ENCODE results near the gene THOC1.

Gene THOC1

DNA sequence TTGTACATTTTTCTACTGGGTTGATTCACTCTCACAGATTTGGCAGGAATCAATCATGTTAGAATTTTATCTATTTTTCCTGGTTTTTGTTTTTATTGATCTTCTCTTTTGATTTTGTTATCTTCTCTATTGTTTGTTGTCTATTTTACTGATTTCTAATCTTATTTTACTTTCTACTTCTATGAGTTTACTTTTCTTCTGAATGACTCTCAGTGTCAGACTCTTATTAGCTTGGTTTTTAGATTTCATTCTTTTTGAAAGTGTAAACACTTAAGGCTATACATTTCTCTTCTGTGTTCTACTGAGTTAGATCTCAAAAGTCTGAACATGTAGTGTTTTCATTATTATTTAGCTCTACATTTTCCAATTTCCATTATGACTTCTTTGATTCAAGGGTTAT lies 47.1 kb downstream of the THOC1 start:
- in situ Hi-C loops (cut with HindIII; ENCODE audit: low sequenced_read_pairs), result no loop called here

DNA sequence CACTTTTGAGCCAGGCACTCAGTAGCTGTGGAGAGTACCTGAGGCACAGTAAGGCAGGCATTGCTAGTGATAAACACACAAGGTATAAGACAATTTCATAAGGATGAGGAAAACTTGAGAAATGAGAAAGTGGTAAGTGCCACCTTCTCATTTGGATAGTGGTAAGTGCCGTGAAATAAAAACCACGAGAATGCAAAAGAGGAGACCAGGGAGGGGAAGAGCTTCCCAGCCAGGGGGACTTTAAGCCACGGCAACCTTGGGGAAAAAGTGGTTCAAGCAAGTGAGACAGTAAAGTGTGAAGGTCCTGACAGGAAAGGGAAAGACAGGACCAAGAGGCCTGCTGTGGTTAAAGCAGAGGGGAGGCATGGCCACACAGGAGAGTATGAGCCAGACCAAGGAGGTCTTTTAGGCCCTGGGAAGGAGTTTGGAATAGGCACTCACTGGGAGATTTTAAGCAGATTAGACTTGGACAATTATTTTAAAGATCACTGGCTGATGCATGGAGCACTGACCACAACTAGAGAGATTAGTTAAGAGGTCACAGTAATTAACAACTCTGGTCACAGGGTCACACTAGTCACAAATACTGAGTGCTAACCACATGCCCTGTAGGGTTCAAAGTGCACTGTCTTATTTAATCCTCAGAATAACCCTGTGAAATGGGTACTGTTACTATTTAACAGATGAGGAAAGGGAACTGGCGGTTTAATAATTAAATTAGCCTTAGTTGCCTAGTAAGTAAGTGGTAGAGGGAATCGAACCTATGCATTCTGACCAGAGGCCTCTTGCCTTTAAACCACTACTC lies 50.1 kb downstream of the THOC1 start:
- in situ Hi-C loops (cut with HindIII; ENCODE audit: low sequenced_read_pairs), result no loop called here

DNA sequence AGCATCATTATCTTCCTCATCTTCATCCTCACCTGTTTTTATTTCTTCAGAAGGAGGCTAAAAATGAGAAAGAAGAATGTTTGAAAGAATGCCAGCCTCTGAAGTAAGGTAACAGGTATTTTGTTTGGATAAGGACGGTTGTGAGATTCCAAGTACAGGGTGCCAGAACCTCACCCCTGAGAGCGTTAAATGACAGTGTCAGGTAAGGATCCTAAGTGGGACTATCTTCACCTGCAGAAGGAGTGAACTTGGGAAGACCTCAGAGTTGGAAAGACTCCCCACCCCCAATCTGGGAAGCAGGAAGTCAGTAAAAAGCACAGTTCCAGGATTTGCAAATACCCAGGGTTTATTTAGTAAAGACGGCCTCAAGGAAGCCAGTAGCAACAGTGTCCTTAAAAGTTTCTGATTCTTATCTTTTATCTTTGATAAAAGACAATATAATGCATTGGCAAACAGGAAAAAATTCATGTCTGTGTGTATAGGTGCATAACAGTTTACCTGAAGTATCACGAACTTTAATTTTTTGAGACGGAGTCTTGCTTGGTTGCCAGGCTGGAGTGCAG lies 52.3 kb downstream of the THOC1 start:
- in situ Hi-C loops (cut with HindIII; ENCODE audit: low sequenced_read_pairs), result no loop called here

DNA sequence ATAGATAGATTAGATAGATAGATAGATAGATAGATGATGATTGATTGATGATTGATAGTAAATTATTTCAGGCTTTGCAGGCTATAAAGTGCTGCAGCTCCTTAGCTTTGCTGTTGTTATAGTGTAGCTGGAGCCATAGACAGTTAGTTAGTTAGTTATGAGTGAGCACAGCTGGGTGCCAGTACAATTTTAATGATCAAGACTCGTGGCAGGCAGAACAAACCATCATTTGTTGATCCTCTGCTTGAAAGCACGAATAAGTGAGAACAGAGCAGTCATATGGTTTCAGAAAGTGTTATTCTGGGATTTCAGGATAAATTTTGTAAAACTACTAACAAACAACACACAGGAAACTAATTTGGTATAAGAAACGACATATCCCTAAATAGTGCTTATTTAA lies 53.9 kb downstream of the THOC1 start:
- in situ Hi-C loops (cut with HindIII; ENCODE audit: low sequenced_read_pairs), result no loop called here

DNA sequence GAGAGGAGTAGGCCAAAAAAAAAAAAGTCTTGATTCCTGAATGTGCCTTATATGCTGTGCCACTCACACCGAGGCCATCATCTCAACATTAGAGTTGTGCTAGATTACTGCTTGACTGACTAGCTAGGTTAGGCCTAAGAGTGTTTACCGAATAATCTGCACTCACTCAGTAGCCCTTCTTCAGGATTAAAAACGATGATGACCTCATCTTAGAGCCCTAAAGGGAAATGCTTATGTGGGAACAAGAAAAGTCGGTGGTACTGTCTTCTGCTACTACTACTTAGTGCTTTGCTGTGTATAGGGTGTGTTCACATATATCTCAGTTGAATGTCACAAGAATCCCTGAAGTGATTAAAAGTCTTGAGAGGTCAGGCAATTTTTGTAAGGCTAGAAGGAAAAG lies 54.3 kb downstream of the THOC1 start:
- in situ Hi-C loops (cut with HindIII; ENCODE audit: low sequenced_read_pairs), result no loop called here

DNA sequence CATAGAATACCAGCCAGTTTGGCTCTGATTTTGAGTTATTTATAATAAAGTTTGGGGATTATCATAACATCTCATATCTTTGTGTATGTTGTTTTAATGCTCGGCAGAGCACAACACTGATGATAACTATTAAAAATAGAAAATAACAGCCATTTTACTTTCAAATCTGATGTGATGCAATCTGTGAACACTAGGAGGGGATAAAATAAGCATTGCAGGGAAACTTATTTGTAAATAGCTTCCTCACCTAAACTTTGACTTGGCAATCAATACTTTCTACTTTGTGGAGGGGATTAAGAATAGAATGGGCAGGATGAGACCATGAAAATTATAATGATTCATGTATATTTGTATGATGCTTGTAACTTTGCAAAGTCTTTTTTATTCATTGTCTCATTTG lies 55.1 kb downstream of the THOC1 start:
- in situ Hi-C loops (cut with HindIII; ENCODE audit: low sequenced_read_pairs), result no loop called here

DNA sequence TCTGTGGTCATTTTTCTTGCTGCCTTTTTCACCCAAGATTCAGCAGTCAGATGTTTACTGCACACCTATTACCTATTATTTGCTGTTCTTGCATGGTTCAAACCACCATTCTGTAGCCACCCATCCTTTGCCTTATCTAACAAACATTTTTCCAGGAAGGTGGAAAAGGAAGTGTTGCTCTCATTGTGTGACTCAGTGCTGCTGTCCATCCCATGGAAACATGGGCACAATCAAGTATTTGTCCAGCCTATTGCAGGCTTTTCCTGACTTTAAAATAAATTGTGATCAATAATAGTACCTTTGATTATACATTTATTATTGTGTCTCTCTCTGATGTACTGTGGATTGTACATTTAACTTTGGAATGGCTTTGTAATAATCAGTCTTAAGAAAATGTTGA lies 56.3 kb downstream of the THOC1 start:
- in situ Hi-C loops (cut with HindIII; ENCODE audit: low sequenced_read_pairs), result no loop called here

DNA sequence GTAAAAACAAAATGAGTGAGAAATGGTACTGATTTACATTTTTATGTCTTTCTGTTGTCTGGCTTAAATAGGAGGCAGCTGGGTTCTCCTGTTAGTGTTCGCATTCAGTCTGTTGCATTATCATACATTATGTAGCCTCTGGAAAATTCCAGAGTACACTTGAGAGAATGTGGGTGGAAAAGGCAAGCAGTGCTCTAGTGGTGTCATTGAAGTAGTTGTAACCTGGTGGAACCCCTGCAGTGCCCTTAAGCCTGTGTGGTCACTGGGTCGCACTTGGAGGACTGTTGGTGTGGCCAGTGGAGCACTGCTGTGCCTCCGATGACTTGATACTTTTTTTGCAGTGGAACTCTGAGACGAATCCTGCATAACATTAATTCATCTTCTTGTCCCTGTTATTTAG lies 57.1 kb downstream of the THOC1 start:
- in situ Hi-C loops (cut with HindIII; ENCODE audit: low sequenced_read_pairs), result no loop called here

DNA sequence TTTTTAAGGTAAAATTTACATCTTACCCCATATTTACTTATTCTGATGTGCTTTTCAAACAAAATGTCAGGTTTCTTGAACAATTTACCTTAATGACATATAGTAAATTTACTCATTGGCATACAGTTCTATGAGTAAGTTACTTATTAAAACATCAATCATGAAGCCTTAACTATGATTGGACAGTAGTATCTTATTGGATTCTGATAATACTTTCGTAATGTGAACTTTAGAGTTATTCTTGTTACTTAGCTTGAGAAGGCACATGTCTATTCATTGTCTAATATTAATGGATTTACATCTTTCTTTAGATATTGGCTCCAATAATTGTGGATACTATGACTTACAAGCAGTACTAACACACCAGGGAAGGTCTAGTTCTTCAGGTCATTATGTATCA lies 57.8 kb downstream of the THOC1 start:
- in situ Hi-C loops (cut with HindIII; ENCODE audit: low sequenced_read_pairs), result no loop called here

DNA sequence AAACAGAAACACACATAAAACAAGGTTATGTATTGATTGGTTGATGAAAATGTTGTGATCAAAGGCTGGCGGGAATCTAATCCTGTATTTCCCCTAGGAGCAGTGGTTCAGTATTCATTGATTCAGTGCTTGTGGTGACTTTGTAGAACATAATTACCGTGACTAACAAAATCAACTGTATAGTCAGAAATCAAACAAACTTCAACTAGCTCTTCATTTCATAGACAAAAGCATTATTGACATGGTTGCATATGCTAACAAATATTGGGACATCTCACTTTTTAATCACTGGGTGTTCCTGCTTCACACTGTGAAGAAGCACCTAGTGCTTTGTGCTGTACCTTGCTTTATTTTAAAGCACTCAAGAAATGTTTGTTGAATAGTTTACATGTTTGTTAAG lies 68.1 kb downstream of the THOC1 start:
- in situ Hi-C loops (cut with HindIII; ENCODE audit: low sequenced_read_pairs), result no loop called here

DNA sequence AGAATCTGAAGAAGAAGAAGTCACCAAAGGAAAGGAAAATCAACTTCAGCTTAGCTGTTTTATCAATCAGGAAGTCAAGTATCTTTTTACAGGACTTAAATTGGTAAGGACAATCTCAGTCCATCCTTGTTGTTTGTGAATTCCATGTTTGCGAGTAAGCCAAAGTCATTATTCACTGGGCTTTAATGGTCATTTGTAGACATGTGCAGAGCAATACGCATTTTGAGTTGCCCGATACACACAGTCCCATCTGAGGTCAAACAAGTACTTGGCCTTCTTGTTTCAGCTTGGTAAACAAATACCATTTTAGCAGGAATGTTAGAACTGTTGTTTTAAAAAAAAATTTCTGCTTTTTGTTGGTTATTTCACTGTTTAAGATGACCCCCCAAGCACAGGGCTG lies 68.6 kb downstream of the THOC1 start:
- in situ Hi-C loops (cut with HindIII; ENCODE audit: low sequenced_read_pairs), result no loop called here

DNA sequence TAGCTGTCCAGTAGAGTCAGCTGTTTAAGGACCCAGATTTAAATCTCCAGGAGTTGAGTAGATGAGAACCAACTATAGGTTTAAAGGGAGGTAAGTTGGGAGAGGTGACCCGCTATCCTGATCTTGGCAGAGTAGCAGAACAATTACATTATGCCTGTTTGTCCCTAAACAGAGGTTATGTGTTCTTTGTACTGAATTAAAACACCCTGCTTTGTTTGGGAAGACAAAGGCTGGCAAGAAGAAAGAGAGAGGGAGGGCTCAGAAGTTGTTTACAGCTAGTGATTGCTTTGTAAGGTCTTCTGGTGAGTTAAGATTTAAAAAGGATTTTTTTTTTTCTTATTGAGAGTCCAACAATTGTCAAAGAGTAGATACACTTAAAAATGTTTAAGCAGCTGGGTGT lies 72.2 kb downstream of the THOC1 start:
- in situ Hi-C loops (cut with HindIII; ENCODE audit: low sequenced_read_pairs), result no loop called here

DNA sequence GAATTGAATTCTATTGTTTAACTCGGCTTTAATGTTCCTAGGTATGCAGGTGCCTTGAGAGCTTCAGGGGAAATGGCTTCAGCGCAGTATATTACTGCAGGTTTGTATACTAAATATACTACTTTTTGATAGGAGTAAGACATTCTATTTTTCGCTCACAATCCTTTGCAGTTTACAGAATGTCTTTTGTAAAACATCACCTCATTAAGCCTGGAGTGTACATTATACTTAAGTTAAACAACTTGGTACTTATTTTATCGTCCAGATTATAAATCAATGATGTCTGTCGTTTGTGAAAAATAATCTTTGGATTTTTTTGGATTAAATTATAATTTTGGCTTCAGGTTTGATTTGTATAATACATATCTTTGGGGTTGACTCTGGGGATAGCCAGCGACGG lies 75.0 kb downstream of the THOC1 start:
- in situ Hi-C loops (cut with HindIII; ENCODE audit: low sequenced_read_pairs), result no loop called here

DNA sequence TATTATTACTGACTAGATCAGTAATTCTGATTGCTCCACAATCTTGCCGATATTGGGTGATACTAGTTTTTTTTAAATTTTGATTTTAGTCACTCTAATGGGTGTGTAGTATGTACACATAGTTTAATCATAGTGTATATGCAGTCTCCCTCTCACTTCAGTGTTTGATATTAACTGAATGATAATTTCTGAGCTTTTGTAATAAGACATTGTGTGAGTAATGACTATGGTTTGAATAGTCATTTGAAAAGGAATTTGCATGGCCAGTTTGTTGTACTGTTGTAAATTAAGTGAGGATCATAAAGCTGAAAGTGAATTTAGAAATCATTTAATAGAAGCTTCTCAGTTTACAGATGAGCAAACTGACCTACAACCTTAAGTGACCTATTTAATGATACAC lies 76.1 kb downstream of the THOC1 start:
- in situ Hi-C loops (cut with HindIII; ENCODE audit: low sequenced_read_pairs), result no loop called here

DNA sequence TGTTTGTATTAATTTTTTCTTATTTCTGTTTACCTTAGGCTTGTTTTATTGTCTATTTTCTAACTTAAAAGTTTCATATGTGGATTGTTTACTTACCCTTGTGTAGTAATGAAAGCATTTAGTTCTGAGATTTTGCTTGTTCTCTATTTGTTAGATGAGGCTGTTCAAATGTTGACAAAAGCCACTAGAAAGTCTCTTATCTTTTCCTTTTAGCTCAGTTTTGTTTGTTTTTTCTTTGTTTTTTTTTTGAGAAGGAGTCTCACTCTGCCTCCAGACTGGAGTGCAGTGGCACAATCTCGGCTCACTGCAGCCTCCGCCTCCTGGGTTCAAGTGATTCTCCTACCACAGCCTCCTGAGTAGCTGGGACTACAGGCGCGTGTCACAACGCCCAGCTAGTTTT lies 78.6 kb downstream of the THOC1 start:
- in situ Hi-C loops (cut with HindIII; ENCODE audit: low sequenced_read_pairs), result no loop called here

DNA sequence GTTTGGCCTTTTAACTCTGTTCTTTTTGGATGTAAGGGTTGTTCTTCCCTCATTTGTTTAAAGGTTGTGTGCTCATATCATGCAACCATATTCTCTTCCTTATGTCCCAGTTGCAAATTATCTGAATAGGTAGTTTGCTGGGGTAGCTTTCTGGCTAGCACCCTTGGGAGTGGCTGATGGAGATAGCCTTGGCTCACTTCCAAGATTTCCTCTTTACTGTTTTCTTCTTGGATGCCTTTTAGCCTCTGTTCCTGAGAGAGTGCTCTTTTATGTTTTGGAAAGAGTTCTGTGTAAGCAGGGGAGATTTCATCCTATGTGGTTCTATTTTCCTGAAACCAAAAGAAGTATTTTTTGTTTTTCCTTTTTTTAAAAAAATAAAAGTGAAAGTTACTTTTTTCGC lies 84.1 kb downstream of the THOC1 start:
- in situ Hi-C loops (cut with HindIII; ENCODE audit: low sequenced_read_pairs), result no loop called here

DNA sequence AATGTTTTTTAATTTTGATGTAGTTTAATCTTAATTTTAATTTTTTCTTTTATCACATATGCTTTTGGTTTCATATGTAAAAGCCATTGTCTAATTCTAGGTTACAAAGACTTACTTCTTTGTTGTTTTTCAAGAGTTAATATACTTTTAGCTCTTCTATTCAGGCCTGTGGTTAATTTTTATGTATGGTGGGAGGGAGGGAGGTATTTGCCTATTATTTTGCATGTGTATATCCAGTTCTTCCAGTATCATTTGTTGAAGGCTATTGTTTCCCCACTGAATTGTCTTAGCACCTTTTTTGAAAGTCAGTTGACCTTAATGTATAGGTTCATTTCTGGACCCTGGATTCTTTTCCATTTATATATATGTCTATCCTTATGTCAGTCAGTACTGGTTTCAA lies 86.1 kb downstream of the THOC1 start:
- in situ Hi-C loops (cut with HindIII; ENCODE audit: low sequenced_read_pairs), result no loop called here

DNA sequence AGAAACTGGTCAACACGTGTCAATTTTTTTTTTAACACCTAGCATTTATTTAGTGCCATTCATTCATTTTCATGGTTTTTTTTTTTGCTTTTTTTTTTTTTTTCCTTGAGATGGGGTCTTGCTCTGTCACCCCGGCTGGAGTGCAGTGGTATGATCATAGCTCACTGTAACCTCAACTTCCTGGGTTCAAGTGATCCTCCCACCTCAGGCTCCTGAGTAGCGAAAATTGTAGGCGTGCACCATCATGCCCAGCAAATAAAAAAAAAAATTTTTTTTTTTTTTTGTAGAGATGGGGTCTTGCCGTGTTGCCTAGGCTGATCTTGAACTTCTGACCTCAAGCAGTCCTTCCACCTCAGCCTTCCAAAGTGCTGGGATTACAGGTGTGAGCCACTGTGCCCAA lies 88.3 kb downstream of the THOC1 start:
- in situ Hi-C loops (cut with HindIII; ENCODE audit: low sequenced_read_pairs), result no loop called here

DNA sequence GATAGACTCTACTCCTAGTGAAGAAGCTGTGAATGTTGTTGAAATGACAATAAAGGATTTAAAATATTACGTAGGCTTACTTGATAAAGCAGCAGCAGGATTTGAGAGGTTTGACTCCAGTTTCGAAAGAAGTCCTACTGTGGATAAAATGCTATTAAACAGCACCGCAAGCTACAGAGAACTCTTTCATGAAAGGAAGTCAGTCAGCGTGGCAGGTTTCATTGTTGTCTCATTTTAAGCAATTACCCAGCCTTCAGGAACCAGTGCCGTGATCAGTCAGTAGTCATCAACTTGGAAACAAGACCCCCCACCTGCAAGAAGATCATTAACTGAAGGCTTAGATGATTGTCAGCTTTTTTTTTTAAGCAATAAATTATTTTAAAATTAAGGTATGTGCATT lies 95.5 kb downstream of the THOC1 start:
- in situ Hi-C loops (cut with HindIII; ENCODE audit: low sequenced_read_pairs), result no loop called here
